SH-SY5Y (cell line): ENCODE measurements around the gene PCSK4.

Experiments
- GATA2 ChIP-seq: IDR thresholded peaks from 2 replicates; pipeline ENCODE4 v1.6.1; 2011; ENCODE audit warnings: mild to moderate bottlenecking, low read depth, low read length
- GATA3 ChIP-seq: IDR thresholded peaks from 2 replicates; pipeline ENCODE4 v1.6.1; 2011; ENCODE audit warnings: low read depth, mild to moderate bottlenecking, low read length, moderate library complexity

GRCh38 chr19:1510442-1510806, 20.3 kb upstream of the PCSK4 start:
- TF ChIP-seq GATA2 (no peak), GATA3 (no peak)
